ENCODE results near the gene TMEM121.
A peak's percentile ranks its signal among the peaks of the same experiment; 100 is the strongest.

DNA sequence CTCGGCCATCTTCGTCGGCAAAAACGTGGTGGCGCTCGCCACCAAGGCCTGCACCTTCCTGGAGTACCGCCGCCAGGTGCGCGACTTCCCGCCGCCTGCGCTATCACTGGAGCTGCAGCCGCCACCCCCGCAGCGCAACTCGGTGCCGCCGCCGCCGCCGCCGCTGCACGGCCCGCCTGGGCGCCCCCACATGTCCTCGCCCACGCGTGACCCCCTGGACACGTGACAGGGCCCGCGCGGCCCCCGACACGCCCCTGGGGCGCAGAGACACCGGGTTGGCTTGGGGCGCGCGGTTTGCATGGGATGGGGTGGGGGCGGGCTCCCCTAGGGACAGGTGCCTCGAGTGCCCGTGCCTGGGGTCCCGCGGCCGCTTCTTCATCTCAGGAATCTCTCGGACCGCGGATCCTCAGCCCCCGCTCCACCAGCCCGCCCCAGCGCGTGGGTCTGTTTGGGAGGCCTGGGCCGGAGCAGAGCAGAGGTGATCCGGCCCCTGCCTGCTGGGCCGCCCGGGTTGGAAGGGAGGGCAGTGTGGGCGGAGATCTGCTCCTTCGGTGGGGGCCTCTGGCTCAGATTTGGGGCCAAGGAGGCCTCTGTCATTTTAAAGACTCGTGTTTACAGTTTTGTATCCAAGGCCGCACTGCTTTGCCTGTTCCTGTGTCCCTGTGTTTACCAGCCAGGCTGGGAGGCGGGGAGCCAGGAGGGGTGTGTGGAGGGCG, 3.3 kb downstream of the TMEM121 start:
- TF ChIP-seq, protein P1, sequence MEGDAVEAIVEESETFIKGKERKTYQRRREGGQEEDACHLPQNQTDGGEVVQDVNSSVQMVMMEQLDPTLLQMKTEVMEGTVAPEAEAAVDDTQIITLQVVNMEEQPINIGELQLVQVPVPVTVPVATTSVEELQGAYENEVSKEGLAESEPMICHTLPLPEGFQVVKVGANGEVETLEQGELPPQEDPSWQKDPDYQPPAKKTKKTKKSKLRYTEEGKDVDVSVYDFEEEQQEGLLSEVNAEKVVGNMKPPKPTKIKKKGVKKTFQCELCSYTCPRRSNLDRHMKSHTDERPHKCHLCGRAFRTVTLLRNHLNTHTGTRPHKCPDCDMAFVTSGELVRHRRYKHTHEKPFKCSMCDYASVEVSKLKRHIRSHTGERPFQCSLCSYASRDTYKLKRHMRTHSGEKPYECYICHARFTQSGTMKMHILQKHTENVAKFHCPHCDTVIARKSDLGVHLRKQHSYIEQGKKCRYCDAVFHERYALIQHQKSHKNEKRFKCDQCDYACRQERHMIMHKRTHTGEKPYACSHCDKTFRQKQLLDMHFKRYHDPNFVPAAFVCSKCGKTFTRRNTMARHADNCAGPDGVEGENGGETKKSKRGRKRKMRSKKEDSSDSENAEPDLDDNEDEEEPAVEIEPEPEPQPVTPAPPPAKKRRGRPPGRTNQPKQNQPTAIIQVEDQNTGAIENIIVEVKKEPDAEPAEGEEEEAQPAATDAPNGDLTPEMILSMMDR (IDR thresholded peaks at IDR 0.05) = no peak
- peak; percentile 23 for TF ChIP-seq POLR2AphosphoS5 (IDR thresholded peaks at IDR 0.05)

All from prostate gland (tissue), 2 donors.